HK-2 (cell line): Measurements from ENCODE around the gene PNP.
A peak's percentile ranks its signal among the peaks of the same experiment; 100 is the strongest.
"Not testable (repeated sequence)": the region's sequence is repeated elsewhere in the genome, so short reads cannot be mapped to it uniquely, and the experiment has no call there.

Source experiments
- DNase-seq: peaks from one replicate; pipeline ENCODE4 v3.0.0-alpha.2; 2018; ENCODE audit not compliant: unreplicated experiment

The PNP gene

DNA sequence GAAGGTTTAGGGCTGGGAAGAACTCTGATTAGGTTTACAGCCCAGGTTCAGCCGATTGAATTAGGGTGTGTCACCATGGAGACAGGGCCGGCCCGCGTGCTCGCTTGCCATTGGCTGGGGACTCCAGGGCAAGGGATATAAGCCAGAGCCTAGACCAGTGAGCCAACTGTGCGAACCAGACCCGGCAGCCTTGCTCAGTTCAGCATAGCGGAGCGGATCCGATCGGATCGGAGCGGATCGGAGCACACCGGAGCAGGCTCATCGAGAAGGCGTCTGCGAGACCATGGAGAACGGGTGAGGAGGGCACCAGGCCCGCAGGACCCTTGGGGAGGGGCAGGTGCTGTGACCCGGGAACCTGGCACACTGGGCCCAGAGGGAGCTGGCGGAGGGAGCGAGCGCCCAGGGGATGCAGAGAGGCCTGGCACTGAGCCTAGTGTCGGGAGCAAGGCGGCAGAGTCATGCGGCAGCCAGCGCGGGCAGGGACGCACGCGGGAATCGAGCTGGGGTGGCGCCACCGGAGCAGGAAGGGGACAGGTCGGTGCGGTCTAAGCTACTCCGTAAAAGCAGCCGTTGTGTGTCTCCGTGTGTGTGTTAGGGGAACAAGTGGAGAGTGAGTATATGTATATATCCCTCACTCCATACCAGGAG, at the start of gene PNP:
TSS of gene PNP (plus strand) at position 165 of the 648 bp plus-strand sequence. CDS start at position 284, 119 bp downstream.
- peak; percentile 87 for DNase-seq

DNA sequence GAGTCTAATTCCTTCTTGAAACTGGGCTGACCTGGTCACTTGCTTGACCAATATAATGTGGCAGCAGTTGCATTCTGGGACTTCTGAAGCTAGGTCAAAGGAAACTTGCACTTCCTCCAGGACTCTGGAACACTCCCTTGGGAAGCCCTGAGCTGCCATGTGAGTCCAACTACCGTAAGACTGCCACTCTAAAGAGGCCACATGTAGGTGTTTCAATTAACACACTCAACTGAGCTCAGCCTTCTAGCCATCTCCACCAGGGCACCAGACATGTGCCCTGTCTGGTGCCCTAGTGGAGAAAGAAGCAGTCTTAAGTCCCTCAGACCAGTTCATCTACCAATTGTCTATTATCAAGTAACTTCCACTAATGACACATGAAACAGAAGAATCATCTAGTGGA, 49.8 kb upstream of the PNP start:
- no peak for DNase-seq

DNA sequence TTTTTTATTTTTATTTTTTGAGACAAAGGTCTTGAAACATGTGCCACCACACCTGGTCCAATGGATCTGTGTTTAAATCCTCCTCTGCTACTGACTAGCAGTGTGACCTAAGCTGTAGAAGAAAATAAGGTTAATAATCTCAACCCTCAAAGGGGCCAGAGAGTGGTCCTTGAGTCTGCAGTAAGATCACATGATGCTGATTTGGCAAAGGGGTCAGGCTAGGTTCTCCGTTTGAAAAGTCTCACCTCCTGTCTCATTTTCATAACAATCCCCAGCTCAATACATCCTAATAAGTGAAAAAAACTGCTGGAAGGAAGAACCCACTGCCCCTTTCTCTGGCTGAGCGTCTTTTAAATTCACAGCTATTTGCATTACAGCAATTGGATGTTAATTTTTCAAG, 47.9 kb upstream of the PNP start:
- no peak for DNase-seq

DNA sequence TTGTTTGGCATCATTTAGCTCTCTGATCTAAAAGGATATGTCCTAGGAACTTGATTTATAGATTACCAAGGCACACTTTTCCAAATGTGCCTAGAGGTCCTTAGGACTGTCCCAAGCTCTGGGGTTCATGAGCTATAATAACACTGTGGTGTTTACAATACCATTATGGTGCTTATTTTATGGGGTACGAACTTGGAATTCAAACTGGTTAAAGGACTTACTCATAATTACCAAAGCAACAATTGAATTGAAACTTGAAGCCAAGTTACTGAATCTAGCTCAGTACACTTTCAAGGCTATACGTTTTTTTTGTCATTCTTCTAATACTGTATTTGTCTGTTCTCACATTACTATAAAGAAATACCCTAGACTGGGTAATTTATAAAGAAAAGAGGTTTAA, 46.3 kb upstream of the PNP start:
- no peak for DNase-seq

DNA sequence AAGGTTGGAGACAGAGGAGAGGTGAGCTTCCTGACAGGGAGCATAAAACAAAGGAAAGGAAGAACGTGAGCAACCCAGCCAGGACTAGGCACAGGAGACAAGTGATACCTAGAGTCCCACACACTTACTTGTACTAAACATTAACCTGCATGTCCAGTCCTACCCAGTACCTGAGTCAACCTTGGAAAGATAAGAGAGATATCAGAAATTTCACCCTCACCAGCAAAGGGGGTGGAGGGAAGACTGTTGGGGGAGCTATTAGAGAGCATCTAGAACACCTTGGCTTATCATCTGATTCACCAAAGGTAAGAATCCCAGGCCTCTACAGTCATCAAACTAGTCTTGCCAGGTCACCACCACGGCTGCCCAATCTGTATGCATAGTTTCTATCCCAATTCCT, 44.4 kb upstream of the PNP start:
- DNase-seq, result no peak

DNA sequence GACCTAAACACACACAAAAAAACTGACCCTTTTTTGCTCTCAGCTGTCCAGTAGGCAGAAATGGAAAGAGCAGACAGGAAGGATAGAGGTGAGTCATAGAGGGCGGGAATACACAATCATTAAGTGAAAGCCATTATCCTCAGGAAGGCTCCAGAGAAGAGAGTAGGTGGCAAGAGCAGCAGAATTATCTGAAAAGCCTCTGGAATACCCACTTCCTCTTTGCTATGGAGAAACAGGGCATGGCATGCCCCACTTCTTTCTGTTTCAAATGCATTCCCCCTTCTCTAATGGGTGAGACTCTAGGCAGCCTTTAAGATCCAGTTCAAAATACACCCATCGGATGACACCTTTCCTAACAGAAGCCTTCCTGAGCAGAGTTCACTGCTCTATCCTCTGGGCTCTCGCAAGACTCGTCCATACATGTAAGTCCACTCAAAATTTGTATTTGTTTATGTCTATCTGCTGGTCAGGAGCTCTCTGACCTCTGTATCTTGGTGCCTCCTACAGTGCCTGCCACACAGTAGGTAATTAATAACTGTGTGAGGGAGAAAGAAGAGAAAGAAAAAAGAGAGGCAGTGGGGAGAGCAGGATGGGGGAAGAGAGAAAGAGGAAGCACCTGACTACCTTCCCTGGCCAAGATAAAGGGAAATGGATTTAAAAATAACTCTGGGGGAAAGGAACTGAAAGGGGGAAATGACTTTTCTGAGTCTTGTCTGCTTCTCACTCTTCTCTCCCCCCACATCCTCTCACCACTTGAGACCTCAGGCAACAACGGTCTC, 41.8 kb upstream of the PNP start:
- DNase-seq, result peak; percentile 20

DNA sequence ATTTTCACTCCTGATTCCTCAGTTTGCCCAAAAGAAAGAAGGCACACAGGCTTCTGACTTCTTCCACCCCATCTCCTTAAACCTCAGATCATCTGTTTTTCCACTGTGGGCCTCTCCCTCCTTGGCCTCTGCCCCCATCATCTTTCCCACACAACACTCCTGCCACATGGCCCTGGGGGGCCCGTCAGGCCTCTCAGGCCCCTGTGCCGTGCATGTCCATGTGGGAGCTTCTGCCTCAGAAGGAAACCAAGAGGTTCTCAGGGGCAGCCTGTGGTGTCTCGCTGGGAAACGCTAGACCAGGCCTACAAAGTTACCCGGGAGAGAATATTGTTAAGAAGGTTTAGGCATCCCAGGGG, 41.2 kb upstream of the PNP start:
- DNase-seq, result no peak

DNA sequence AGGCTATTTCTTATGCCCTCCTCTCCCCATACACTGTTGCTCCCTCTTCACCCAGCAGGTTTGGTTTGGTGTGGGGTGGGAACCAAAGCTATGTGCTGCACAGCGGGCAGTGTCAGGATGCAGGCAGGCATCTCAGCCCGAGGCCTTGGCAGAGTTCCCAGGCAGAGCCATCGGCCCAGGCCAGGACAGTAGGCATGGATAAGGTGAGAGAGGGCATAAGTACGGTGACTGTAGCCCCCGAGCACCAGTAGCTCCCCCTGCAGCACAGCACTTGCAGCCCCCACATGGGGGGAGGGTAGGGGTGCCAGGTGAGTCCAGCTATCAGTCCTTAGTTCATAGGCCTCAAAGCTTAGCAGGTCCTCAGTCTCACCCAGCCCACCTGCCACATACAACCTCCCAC, 40.4 kb upstream of the PNP start:
- no peak for DNase-seq

DNA sequence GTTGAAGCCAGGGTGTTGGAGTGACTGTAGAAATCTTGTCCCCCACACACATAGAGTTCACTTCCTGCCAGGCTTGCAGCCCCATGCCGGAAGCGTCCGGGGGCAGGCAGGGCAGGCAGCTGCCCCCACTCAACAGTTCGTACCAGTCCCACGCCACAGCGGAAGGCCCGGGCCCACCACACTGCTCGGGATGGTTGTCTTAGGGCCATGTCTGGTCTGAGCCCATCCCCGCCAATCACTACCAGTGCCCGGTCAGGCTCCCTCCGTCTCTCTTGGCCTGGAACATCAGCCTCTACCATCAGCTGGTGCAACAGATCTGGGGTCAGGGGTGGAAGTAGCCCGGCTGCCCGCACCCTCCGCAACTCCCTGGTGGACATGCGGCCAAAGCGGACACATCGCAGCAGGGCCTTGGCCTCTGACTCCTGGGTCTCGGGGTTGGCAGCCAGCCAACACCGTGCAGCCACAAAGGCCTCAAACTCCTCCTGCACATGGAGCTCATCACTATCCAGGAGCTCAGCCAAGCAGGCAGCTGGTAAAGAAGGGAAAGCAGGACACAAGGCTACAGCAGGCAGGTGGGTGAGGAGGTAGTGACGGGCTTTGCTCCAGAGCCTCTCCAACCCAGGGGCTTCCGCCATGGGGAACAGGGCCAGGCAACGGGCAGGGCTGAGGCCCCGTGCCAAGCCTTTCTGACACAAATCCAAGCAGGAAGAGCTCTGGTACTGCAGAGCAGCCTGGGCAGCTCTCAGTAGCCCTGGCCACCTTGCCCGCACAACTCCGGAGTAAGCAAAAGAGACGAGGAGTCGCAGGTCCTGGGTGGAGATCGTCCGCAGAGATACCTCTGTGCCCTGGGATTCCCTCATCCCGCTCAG, 39.2 kb upstream of the PNP start:
- no peak for DNase-seq

DNA sequence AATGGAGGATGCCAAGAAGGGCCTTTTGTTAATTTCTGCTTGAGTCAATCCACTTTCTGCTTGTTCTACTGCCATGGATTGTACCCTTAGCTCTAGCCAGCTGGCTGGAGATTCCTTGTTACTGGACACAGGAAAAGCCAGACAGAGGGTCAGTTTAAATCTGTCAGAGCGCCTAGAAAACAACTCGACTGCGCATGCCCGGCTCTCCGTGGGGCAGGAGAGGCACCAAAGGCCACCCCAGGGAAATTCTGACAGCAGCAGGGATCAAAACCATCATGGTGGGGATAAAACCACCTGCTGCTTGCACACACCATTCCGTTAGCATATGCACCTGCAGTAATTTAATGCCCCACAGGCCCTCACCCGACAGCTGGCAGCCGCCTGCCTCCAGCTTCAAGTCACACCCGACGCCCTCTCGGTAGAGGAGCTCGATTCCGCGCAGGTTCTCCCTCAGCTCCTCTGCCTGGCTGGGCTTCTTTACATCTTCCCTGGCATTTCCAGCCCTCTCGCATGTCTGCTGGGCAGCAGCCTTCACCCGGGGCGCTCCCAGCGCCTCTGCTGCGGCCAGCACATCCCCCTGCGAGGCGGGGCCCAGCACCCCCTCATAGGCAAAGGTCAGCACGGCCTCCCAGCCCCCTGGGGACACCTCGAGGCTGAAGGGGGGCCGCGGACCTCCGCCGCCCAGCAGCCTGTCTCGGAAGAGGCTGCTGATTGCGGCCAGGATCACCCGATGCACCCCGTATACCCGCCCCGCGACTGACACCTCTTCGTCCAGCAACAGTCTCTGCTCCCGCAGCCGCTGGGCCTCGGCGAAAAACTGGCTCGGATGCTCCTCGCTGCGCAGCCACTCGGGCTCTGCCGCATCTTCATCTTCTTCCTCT, 34.3 kb upstream of the PNP start:
- no peak for DNase-seq

DNA sequence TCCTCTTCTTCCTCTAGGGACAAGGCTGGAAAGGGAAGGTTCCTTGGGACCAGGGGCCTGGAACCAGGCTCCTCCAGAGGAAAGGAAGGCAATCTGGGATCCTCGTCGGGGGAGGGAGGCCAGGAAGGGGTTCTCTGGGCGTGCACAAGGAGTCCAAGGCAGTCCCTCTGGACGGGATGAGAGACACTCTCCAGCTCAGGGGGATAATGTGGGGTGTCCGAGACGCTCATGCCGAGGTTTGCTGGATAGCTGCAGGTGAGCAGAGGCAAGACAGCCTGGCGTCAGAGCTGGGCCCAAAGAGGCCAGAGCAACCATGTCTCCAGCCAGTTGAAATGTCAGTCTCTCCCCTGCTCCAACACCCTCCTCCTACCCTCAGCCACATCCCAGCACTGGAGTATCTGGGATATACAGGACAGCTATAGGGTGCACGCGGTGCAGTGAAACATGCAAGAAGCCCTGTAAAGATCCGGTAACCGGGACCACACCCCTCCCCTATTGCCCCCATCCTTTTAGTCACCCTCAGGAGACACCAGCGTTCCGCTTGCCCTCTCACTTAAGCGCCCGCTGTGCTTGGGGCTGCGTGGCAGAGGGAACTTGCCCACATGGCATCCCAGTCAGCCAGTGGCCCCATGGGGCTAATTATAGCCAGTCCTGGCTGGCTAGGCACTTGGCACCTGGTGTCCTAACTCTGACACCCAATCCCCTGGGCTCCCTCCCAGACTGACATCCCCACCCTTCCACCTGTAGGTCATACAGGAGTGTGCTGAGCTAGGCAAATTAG, 33.4 kb upstream of the PNP start, which contains the start of gene KLHL33:
TSS of gene KLHL33 (minus strand) at position 585 of the 781 bp plus-strand sequence. CDS start at position 230, 355 bp downstream.
- DNase-seq, result no peak

DNA sequence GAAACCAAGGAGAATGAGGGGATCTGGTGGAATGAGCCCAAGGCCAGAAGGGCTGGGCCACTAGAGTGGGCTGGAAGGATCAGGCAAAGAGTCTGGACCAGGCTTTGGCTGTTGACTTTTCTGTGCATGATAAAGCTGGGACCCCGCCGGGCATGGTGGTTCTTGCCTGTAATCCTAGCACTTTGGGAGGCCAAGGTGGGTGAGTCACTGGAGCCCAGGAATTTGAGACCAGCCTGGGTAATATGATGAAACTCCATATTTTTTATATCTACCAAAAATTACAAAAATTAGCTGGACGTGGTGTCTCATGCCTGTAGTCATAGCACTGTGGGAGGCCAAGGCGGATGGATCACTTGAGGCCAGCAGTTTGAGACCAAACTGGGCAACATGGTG, 32.8 kb upstream of the PNP start:
- DNase-seq, result no peak

DNA sequence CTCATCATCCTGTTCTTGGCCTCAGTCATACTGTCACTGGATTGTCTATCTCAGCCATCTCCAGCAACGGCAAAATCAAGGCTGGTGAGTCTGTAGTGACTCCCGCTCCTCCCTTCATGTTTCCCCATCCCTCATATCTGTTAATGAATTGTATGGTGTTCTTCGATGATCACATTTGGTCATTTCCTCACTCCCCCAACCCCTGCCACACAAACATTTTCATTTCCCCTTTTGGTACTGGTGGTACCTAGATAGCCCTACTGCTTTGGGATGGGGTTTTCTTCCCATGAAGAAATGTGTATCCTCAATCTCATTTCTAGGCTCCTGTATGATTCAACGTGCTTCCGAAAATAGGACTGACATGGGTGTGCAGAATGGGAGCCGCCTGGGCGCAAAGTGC, 30.5 kb upstream of the PNP start:
- no peak for DNase-seq

DNA sequence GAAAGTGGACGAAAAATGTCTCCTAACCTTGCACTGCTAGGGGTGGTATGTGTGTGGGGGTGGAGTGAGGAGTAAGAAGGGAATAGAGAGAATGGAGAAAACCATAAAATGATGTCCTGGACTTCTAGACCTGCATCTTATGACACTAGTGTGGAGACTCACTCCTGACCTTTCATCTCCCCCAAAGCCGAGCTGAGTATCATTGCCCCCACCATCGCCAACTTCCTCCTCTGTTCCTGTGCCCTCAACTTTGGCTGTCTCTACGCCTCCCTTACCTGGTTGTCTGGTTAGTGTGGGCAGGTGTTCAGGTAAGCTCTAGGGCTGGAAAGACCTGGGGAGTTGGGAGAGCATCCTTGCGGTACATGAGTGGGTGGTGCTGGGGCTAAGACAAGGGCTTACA, 28.7 kb upstream of the PNP start:
- DNase-seq, result no peak

DNA sequence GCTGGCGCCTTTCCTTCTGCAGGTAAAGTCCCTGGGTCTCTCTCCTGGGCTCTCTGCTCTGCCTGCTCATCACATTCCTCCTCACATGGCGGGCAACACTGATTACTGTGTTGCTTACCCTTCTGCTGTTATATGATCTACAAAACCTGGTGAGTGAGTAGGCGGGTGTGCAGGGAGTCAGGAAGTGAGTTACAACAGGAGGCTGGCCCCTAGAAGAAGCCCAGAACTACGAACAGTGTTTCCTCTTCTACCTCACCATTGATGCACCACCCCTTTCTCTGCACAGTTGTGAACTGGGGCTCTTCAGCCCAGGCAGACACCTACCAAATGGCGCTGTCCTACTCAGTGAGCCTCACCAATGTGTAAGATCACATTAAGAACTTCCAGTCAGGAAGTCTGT, 28.3 kb upstream of the PNP start:
- no peak for DNase-seq

DNA sequence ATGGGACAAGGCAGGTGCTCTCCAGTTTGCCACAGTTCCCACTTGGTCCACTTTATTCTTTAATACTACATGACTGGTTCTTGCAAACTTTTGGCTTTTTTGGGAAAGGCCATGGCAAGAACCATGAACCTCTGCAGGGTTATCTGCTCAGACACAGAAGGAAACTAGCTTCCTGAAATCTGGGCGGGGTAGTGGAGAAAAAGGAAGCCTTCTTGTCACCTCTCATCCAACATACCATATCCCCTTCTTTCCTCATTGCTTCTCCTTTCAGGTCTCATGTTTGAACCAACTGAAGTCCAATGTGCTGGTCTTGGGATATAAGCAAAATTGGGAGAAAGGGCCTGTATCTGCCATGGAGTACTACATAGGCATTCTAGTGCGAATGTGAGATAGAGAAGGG, 27.7 kb upstream of the PNP start:
- DNase-seq, result no peak

DNA sequence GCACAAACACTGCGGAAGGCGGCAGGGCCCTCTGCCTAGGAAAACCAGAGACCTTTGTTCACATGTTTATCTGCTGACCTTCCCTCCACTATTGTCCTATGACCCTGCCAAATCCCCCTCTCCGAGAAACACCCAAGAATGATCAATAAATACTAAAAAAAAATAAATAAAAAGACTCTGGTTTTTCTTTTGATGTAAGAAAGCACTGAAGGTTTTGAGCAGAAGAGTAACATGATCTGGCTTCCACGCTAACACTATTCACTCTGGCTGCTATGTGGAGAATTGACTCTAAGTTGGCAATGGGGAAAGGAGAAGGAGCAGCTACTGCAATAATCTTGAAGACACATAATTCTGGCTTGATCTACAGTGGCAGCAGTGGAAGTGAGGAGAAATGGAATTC, 25.6 kb upstream of the PNP start:
- DNase-seq, result not testable (repeated sequence)

DNA sequence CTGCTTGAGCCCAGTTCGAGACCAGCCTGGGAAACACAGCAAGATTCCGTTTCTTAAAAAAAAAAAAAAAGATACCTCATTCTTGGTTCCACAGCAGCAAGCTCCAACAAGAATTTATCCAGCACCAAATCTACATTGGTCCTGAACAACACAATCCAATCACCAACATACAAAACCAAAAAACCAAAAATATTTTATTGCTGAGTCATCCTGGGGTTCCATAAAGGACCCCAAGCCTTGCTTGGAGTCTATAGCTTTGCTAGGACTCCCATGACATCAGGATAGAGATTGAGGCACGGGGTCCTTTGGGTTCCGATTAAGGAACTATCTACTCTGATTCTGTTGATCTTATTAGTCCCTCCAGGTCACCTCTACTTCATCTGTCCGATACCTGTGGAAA, 22.3 kb upstream of the PNP start:
- DNase-seq, result no peak

DNA sequence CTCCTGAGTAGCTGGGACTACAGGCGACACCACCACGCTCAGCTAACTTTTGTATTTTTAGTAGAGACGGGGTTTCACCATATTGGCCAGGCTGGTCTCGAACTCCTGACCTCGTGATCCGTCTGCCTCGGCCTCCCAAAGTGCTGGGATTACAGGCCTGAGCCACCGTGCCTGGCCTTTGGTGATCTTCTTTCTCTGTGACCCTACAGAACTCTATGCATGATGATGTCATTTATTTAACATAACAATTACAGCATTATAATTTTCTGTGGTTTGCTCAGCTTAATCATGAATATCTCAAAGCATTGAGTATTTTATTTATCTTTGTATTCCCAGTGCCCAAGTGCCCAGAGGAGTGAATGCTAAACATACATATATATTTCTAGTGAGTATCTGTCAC, 16.4 kb upstream of the PNP start:
- not testable (repeated sequence) for DNase-seq

DNA sequence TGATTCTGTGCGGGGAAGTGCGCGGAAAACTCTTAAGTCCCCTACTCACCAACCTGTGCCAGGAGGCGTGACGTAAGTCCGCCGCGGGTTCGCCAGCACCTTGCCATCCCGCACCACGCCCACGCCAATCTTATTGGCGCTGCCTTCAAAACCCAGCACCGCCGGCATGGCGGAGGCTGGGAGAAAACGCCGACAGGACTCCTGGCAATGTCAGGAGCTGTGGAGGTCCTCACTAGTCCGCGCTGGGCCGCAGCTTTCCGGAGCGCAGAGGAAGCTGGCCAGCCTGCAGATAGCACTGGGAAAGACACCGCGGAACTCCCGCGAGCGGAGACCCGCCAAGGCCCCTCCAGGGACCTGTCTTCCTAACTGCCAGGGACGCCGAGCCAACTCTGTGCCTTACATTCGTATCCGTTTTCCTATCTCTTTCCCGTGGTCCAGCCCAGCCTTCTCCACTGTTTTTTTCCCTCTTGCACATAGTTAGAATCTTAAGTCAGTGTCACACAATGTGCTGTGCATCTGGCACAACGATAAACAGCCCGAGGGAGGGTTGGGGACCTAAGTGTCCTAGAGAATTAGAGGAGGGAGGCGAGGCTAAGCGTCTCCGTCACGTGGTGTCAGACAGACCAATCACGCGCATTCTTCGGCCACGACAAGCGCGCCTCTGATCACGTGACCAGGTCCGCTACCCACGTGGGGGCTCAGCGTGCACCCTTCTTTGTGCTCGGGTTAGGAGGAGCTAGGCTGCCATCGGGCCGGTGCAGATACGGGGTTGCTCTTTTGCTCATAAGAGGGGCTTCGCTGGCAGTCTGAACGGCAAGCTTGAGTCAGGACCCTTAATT, 14.5 kb upstream of the PNP start, which contains the start of the genes APEX1 and OSGEP:
TSS of gene APEX1 (plus strand) at position 711 of the 839 bp plus-strand sequence. CDS start 420 bp downstream, outside the sequence.
TSS of gene OSGEP (minus strand) at position 297 of the 839 bp plus-strand sequence. CDS start at position 168, 129 bp downstream.
- DNase-seq, result peak; percentile 97
